ENCODE results near the gene MIEF1. TPM values are rescaled to one million over a fixed set of nuclear protein-coding genes. Genes with fewer than 3 reads are reported as not detected.

Gene MIEF1
- total RNA-seq, 2 experiments from 2014 or later, result 48.2 to 51.1 TPM

- ATAC-seq, result no peak
- no peak overlapping the region for H3K4me3 Mint-ChIP-seq
- TF ChIP-seq CTCF (IDR thresholded peaks at IDR 0.05), result no peak
Measured at GRCh38 chr22:39534092-39534506, 32.0 kb downstream of the MIEF1 start.

DNA sequence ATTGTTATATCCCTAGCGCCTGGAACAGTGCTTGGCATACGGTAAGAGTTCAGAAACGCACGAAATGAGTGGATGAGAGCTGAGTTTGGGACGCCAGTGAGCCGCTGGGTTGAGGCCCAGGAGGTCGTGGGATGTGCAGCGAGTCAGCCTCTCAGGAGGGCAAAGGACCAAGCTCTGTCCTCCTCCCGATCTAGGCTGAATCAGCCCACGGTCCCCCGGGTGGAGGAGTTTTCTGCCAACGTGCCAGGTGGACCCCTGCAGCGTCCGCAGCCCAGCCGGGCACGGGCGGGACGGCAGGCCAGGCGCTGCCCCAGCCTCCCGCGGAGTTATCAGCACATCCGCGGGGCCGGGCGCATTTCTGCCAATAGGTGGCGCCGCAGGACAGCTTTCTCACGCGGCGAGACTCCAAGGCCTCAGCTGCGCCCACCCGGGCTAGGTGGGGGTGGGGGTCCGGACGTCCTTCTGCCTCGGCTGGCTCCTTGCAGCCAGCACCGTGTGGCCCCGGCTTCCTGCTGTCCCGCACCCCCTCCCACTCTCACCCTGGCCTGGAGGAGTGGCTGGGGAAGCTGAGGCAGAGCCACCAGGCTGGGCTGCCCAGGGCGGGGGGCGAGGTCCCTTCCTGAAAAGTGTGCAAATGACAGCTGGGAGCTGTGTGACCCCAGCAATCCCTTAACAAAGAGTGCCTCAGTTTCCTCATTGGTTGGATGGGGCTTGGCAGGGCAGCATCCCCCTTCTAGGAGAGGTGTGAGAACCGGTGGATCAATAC, 32.7 kb downstream of the MIEF1 start:
- Mint-ChIP-seq H3K36me3 (ENCODE audit: low read depth) (peaks cover 20% of the 10 kb centered on the region), H3K27ac (no peak overlapping the region), H3K4me1 (ENCODE audit: low read depth) (peaks cover 28% of the 10 kb centered on the region), H3K4me3 (no peak overlapping the region), H3K27me3 (no peaks in the 10 kb centered on the region), H3K9me3 (no peaks in the 10 kb centered on the region)
- DNase-seq (peak; percentile 94), ATAC-seq (peak; percentile 11)
- TF ChIP-seq CTCF (IDR thresholded peaks at IDR 0.05), result peak; percentile 97
- POLR2A ChIA-PET, result interaction anchor here (0.7 to 2.0 kb wide), 10 partner anchors 12 to 509 kb away, joined by 3 to 12 read pairs (median 4); partner anchors contain the start of genes ATF4 and RPL3
- CTCF ChIA-PET, result interaction anchor here (0.6 to 6.3 kb wide), 64 partner anchors 8 to 814 kb away, joined by 3 to 94 read pairs (median 4); partner anchors contain the start of gene MIEF1
- intact Hi-C loops (cut with micrococcal nuclease), result loop anchor here (5.0 kb wide), 2 partner anchors 37 to 378 kb away; no protein-coding TSS in a partner anchor

More at GRCh38 chr22:39534092-39534506, 32.0 kb downstream of the MIEF1 start:
- intact Hi-C loops (cut with micrococcal nuclease), result loop anchor here (5.0 kb wide), 2 partner anchors 37 to 378 kb away; no protein-coding TSS in a partner anchor
- no peaks in the 10 kb centered on the region for H3K9me3 Mint-ChIP-seq
- POLR2A ChIA-PET, result interaction anchor here (0.9 to 2.0 kb wide), 7 partner anchors 11 to 510 kb away, joined by 3 to 12 read pairs (median 4); partner anchors contain the start of genes ATF4 and RPL3
- peaks cover 34% of the 10 kb centered on the region for H3K4me1 Mint-ChIP-seq (ENCODE audit: low read depth)
- no peak overlapping the region for H3K27ac Mint-ChIP-seq
- peak; percentile 11 for DNase-seq
- CTCF ChIA-PET, result interaction anchor here (0.7 to 6.3 kb wide), 53 partner anchors 11 to 814 kb away, joined by 3 to 94 read pairs (median 4); partner anchors contain the start of gene MIEF1
- H3K36me3 Mint-ChIP-seq (ENCODE audit: low read depth), result peaks cover 26% of the 10 kb centered on the region
- no peaks in the 10 kb centered on the region for H3K27me3 Mint-ChIP-seq

DNA sequence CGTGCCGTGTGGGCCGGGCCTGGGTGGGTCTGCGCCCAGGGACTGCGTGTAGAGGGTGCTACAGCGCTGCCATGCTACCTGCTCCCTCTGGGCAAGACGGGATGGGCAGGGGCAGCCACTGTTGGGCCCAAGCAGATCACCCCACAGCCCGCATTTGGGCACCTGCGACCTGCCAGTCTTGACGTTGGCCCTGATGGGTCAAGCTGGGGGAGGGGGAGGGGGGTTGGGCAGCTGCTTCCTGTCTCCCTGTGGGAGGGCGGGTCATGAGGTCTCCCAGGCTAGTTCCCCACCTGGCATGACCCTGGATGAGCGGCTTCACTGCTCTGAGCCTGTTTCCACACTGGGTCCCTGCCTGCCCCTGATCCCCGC, 33.3 kb downstream of the MIEF1 start:
- Mint-ChIP-seq H3K9me3 (no peaks in the 10 kb centered on the region), H3K36me3 (ENCODE audit: low read depth) (peaks cover 15% of the 10 kb centered on the region), H3K27me3 (no peaks in the 10 kb centered on the region), H3K4me3 (no peak overlapping the region), H3K4me1 (ENCODE audit: low read depth) (peaks cover 22% of the 10 kb centered on the region), H3K27ac (no peak overlapping the region)
- POLR2A ChIA-PET, result interaction anchor here (0.7 to 2.0 kb wide), 6 partner anchors 15 to 509 kb away, joined by 3 to 12 read pairs (median 4); partner anchors contain the start of genes ATF4 and RPL3
- CTCF ChIA-PET, result interaction anchor here (0.6 to 6.3 kb wide), 47 partner anchors 8 to 813 kb away, joined by 3 to 94 read pairs (median 4); a partner anchor contains a TSS
- no peak for ATAC-seq
- intact Hi-C loops (cut with micrococcal nuclease), result no loop called here
- no peak for DNase-seq
- TF ChIP-seq CTCF (IDR thresholded peaks at IDR 0.05), result no peak

DNA sequence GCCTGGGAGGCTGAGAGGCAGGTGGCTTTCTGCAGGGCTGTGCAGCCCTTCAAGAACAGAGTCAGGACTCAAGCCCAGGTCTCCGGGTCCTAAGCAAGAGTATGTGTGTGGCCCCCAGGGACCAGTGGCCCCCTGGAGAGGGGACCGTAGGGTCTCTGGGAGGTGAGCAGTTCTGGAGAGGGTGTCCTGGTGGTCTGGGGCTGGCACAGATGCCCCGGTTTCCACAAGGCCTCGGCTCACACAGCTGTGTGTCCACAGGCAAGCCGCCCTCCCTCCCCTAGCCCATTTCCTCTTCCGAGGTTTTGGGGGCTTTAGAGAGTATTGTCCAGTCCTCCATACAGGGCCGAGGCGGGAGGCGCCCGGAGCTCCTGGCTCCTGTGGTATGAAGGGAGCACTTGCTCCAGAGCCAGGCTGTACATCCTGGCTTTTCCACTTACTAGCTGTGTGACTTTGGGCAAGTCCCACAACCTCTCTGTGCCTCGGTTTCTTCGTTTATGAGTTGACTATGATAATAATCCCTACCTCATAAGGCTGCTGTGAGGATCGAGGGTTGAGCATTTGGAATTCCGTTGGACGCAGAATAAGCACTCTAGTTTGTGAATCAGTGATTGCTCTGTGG, 33.9 kb downstream of the MIEF1 start:
- ATAC-seq, result no peak
- H3K36me3 Mint-ChIP-seq (ENCODE audit: low read depth), result peaks cover 9% of the 10 kb centered on the region
- ChIA-PET POLR2A (interaction anchor here (1.1 to 1.9 kb wide), 3 partner anchors 216 to 644 kb away, joined by 3 to 6 read pairs (median 3); partner anchors contain the start of gene RPL3), CTCF (interaction anchor here (1.0 to 6.3 kb wide), 14 partner anchors 9 to 507 kb away, joined by 3 to 94 read pairs (median 8); a partner anchor contains a TSS)
- no peak overlapping the region for H3K4me3 Mint-ChIP-seq
- intact Hi-C loops (cut with micrococcal nuclease), result no loop called here
- no peak for DNase-seq
- peaks cover 17% of the 10 kb centered on the region for H3K4me1 Mint-ChIP-seq (ENCODE audit: low read depth)
- H3K27ac Mint-ChIP-seq, result no peak overlapping the region
- no peaks in the 10 kb centered on the region for H3K9me3 Mint-ChIP-seq
- H3K27me3 Mint-ChIP-seq, result no peaks in the 10 kb centered on the region
- no peak for TF ChIP-seq CTCF (IDR thresholded peaks at IDR 0.05)

Measured in activated CD8-positive, alpha-beta T cell treated with anti-CD3 and anti-CD28 coated beads for 36 hours (primary cell).